Uterus (tissue), 4 donors: Measurements from ENCODE around the gene FIZ1. TPM values are rescaled to one million over a fixed set of nuclear protein-coding genes. Genes with fewer than 3 reads are reported as not detected.

ENCODE experiments used
- DNase-seq, 2 donors: peaks; one replicate each; pipeline ENCODE4 v3.0.0-alpha.2; 2019 to 2020
- H3K27ac ChIP-seq, 2 donors: fragments of 200-600 bp; sonication (generic); 1 replicate in 1 of 2; 2 replicates in 1 of 2; pipeline ENCODE4 v1.5.1; 2016 to 2018
- H3K27me3 ChIP-seq, 2 donors: fragments of 200-600 bp; sonication (generic); one replicate each; pipeline ENCODE4 v1.5.1; 2018 to 2019; ENCODE audit warnings: control low read depth in 1 of 2
- H3K36me3 ChIP-seq, 2 donors: fragments of 200-600 bp; sonication (generic); one replicate each; pipeline ENCODE4 v1.5.1; 2019; ENCODE audit warnings: control low read depth in 1 of 2
- H3K4me1 ChIP-seq, 2 donors: fragments of 200-600 bp; sonication (generic); one replicate each; pipeline ENCODE4 v1.5.1; 2018 to 2019; ENCODE audit warnings: control low read depth in 1 of 2
- H3K4me3 ChIP-seq, 2 donors: fragments of 200-600 bp; sonication (generic); 1 replicate in 1 of 2; 2 replicates in 1 of 2; pipeline ENCODE4 v1.5.1; 2018 to 2019; ENCODE audit warnings: mild to moderate bottlenecking in 1 of 2
- H3K9me3 ChIP-seq, 2 donors: fragments of 200-600 bp; sonication (generic); one replicate each; pipeline ENCODE4 v1.5.1; 2019; ENCODE audit warnings: control low read depth in 1 of 2
- CTCF ChIP-seq, 4 experiments: fragments of 200-600 bp in 2 of 4; fragments of 450-650 bp in 2 of 4; sonication (generic) in 2 of 4; IDR thresholded peaks; one replicate each; pipeline ENCODE4 v1.5.1; 2016 to 2019; ENCODE audit warnings: antibody characterized with exemption in 4 of 4, mild to moderate bottlenecking in 2 of 4, moderate library complexity in 1 of 4
- POLR2A ChIP-seq, 2 donors: fragments of 450-650 bp; IDR thresholded peaks; one replicate each; pipeline ENCODE4 v1.6.1; 2016; ENCODE audit warnings: antibody characterized with exemption in 2 of 2, mild to moderate bottlenecking in 1 of 2, moderate library complexity in 1 of 2
- intact Hi-C: fragments of 100-400 bp; cut with DNase I; formaldehyde crosslinking; loops from one replicate; pipeline ENCODE4 v1.15.1; 2023; ENCODE audit warnings: low total_unique reads
- total RNA-seq, 4 donors: library from RNA; depleted of rRNA in 3 of 4; stranded (reverse); fragments of >200 nt in 3 of 4; gene quantifications; one replicate each; pipeline versions ENCODE4 v1.1.0 to v1.2.4, GENCODE V29; 2014 to 2023
- donor health status: DM: yes; HTN: yes; CAD: no.

Gene FIZ1
- total RNA-seq, 4 donors from 2014 or later, result 0.26 to 19.3 (median 2.4) TPM

- no peaks in the 10 kb centered on the region for H3K27me3 ChIP-seq
- no peaks in the 10 kb centered on the region for H3K36me3 ChIP-seq
- no peaks in the 10 kb centered on the region for H3K9me3 ChIP-seq
- H3K4me3 ChIP-seq, result no peak overlapping the region
- no peak for TF ChIP-seq POLR2A (IDR thresholded peaks at IDR 0.05)
- no peak for TF ChIP-seq CTCF (IDR thresholded peaks at IDR 0.05)
- no peak for DNase-seq
- no peak overlapping the region for H3K27ac ChIP-seq
- peaks cover 0 to 12% of the 10 kb centered on the region in 2 donors for H3K4me1 ChIP-seq
- intact Hi-C loops, result loop anchor here (10.0 kb wide), 1 partner anchor 88 kb away; no protein-coding TSS in a partner anchor
Measured at GRCh38 chr19:55603115-55603514, 3.8 kb upstream of the FIZ1 start.

- H3K27me3 ChIP-seq, result no peaks in the 10 kb centered on the region
- peaks cover 0 to 12% of the 10 kb centered on the region in 2 donors for H3K4me1 ChIP-seq
- DNase-seq, result peak in 1 of 2 donors; percentile 31
- H3K36me3 ChIP-seq, result no peaks in the 10 kb centered on the region
- intact Hi-C loops, result loop anchor here (10.0 kb wide), 1 partner anchor 88 kb away; no protein-coding TSS in a partner anchor
- no peaks in the 10 kb centered on the region for H3K9me3 ChIP-seq
- TF ChIP-seq CTCF (IDR thresholded peaks at IDR 0.05) (no peak), POLR2A (IDR thresholded peaks at IDR 0.05) (no peak)
- no peak overlapping the region for H3K27ac ChIP-seq
- H3K4me3 ChIP-seq, result no peak overlapping the region
Measured at GRCh38 chr19:55602104-55603001, 3.0 kb upstream of the FIZ1 start.

DNA sequence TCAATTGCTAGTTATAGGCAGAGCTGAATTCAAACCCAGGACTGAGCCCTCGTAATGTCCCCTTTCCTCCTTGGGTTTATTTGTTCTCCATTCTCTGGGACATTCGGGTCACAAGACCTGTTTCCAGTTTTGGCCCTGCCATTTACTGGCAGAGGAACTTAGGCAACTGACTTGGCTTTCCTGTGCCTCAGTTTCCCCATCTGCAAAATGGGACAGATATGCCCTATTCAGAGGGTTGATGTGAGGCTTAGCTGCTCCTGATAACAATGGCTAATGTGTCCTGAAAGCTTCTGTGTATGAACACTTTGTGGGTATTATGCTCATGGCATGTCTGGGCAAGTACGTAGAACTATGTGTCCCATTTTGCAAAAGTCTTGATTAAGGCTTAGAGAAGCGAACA is 1.8 kb upstream of the FIZ1 start:
- no peaks in the 10 kb centered on the region for H3K36me3 ChIP-seq
- peak overlapping the region; percentile 94 to 99 for H3K27ac ChIP-seq
- TF ChIP-seq POLR2A (IDR thresholded peaks at IDR 0.05) (no peak), CTCF (IDR thresholded peaks at IDR 0.05) (no peak)
- no peaks in the 10 kb centered on the region for H3K9me3 ChIP-seq
- H3K4me3 ChIP-seq, result peak overlapping the region; percentile 82 to 87
- H3K4me1 ChIP-seq, result peaks cover 0 to 12% of the 10 kb centered on the region in 2 donors
- intact Hi-C loops, result loop anchor here (10.0 kb wide), 1 partner anchor 86 kb away; no protein-coding TSS in a partner anchor
- H3K27me3 ChIP-seq, result no peaks in the 10 kb centered on the region
- no peak for DNase-seq

DNA sequence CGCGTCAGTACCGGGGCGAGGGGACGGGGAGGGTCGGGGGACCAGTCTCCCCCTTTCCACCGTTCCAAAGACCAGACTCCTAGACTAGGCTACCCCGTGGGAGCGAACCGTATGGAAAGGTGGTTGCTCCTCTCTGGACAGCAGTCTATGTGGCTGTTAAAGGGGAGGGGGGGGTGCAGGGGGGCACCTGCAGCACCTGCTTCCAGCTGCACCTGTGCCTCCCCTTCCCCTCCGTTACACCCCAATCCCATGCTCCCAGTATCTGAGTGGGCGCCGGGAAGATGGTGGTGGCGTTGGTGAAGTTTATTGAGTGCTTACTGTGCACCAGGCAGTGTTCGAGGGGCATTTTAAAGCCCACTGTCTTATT is 1.3 kb upstream of the FIZ1 start:
- TF ChIP-seq CTCF (IDR thresholded peaks at IDR 0.05) (no peak), POLR2A (IDR thresholded peaks at IDR 0.05) (no peak)
- peak overlapping the region; percentile 94 to 99 for H3K27ac ChIP-seq
- DNase-seq, result no peak
- H3K4me1 ChIP-seq, result peaks cover 0 to 12% of the 10 kb centered on the region in 2 donors
- peak overlapping the region; percentile 82 to 87 for H3K4me3 ChIP-seq
- intact Hi-C loops, result loop anchor here (10.0 kb wide), 1 partner anchor 86 kb away; no protein-coding TSS in a partner anchor
- H3K9me3 ChIP-seq, result no peaks in the 10 kb centered on the region
- no peaks in the 10 kb centered on the region for H3K36me3 ChIP-seq
- no peaks in the 10 kb centered on the region for H3K27me3 ChIP-seq
